Measurements from ENCODE around the gene NRARP.

Gene NRARP

GRCh38 chr9:137318602-137319001 lies 16.5 kb upstream of the NRARP start:
- Histone ChIP-seq H3K9me3 (ENCODE audit: insufficient read depth, low read length) (no peaks in the 10 kb centered on the region), H3K9ac (ENCODE audit: low read length) (no peak overlapping the region), H3K4me3 (ENCODE audit: low read length) (no peak overlapping the region), H3K27me3 (ENCODE audit: low read depth, low read length) (no peaks in the 10 kb centered on the region), H3K4me2 (ENCODE audit: low read length) (no peak overlapping the region), H4K20me1 (ENCODE audit: insufficient read depth, low read length) (no peaks in the 10 kb centered on the region), H3K36me3 (replicated peaks; ENCODE audit: low read depth, low read length) (no peaks in the 10 kb centered on the region), H3K4me1 (ENCODE audit: low read length) (peaks cover 28% of the 10 kb centered on the region), H3K27ac (ENCODE audit: low read length) (no peak overlapping the region), H3K79me2 (ENCODE audit: low read length) (no peaks in the 10 kb centered on the region), H2AFZ (ENCODE audit: low read depth, low read length) (no peak overlapping the region)
- TF ChIP-seq CTCF (IDR thresholded peaks at IDR 0.05; ENCODE audit: low read depth, low read length) (no peak), EZH2phosphoT487 (IDR thresholded peaks at IDR 0.05; ENCODE audit: low read depth) (no peak)

GRCh38 chr9:137317718-137318511 lies 15.8 kb upstream of the NRARP start:
- H2AFZ ChIP-seq (ENCODE audit: low read depth, low read length), result no peak overlapping the region
- H3K27me3 ChIP-seq (ENCODE audit: low read depth, low read length), result no peaks in the 10 kb centered on the region
- no peak overlapping the region for H3K27ac ChIP-seq (ENCODE audit: low read length)
- H3K36me3 ChIP-seq (replicated peaks; ENCODE audit: low read depth, low read length), result no peaks in the 10 kb centered on the region
- H3K4me3 ChIP-seq (ENCODE audit: low read length), result no peak overlapping the region
- H3K4me1 ChIP-seq (ENCODE audit: low read length), result peaks cover 28% of the 10 kb centered on the region
- no peaks in the 10 kb centered on the region for H3K9me3 ChIP-seq (ENCODE audit: insufficient read depth, low read length)
- no peak overlapping the region for H3K9ac ChIP-seq (ENCODE audit: low read length)
- no peaks in the 10 kb centered on the region for H3K79me2 ChIP-seq (ENCODE audit: low read length)
- H3K4me2 ChIP-seq (ENCODE audit: low read length), result no peak overlapping the region
- no peaks in the 10 kb centered on the region for H4K20me1 ChIP-seq (ENCODE audit: insufficient read depth, low read length)
- no peak for TF ChIP-seq EZH2phosphoT487 (IDR thresholded peaks at IDR 0.05; ENCODE audit: low read depth)
- TF ChIP-seq CTCF (IDR thresholded peaks at IDR 0.05; ENCODE audit: low read depth, low read length), result no peak

- Histone ChIP-seq H3K36me3 (replicated peaks; ENCODE audit: low read depth, low read length) (no peaks in the 10 kb centered on the region), H3K9ac (ENCODE audit: low read length) (peak overlapping the region; percentile 94), H3K9me3 (ENCODE audit: insufficient read depth, low read length) (no peaks in the 10 kb centered on the region), H3K27me3 (ENCODE audit: low read depth, low read length) (no peaks in the 10 kb centered on the region), H2AFZ (ENCODE audit: low read depth, low read length) (no peak overlapping the region), H3K4me1 (ENCODE audit: low read length) (peaks cover 28% of the 10 kb centered on the region), H3K4me2 (ENCODE audit: low read length) (peak overlapping the region; percentile 95), H3K4me3 (ENCODE audit: low read length) (peak overlapping the region; percentile 87), H3K79me2 (ENCODE audit: low read length) (no peaks in the 10 kb centered on the region), H3K27ac (ENCODE audit: low read length) (0 out of 2 replicates have a peak overlapping the region, but pooled peaks have one; percentile 53), H4K20me1 (ENCODE audit: insufficient read depth, low read length) (no peaks in the 10 kb centered on the region)
- TF ChIP-seq CTCF (IDR thresholded peaks at IDR 0.05; ENCODE audit: low read depth, low read length) (no peak), EZH2phosphoT487 (IDR thresholded peaks at IDR 0.05; ENCODE audit: low read depth) (no peak)
These were observed 15.1 kb upstream of the NRARP start for GRCh38 chr9:137317021-137317717.
